GM21825 (cell line): ENCODE data around the gene EDA.

ENCODE experiments used
- ATAC-seq: cut with Tn5 transposase; IDR thresholded peaks from one replicate; pipeline ENCODE4 v1.9.1; 2021; ENCODE audit warnings: mild to moderate bottlenecking, moderate library complexity; ENCODE audit not compliant: unreplicated experiment

Gene EDA

GRCh38 chrX:70022616-70023015 lies 406.7 kb downstream of the EDA start:
- no peak for ATAC-seq

- ATAC-seq, result no peak
Measured at GRCh38 chrX:70025464-70025863, 409.6 kb downstream of the EDA start.

GRCh38 chrX:70026112-70026850 lies 410.4 kb downstream of the EDA start:
- no peak for ATAC-seq

- ATAC-seq, result no peak
Measured at GRCh38 chrX:70026851-70027200, 410.9 kb downstream of the EDA start.

- no peak for ATAC-seq
Measured at GRCh38 chrX:70029863-70030262, 413.9 kb downstream of the EDA start.

- peak; percentile 50 for ATAC-seq
Measured at GRCh38 chrX:70030301-70030767, 414.4 kb downstream of the EDA start.

GRCh38 chrX:70032792-70033191 lies 416.9 kb downstream of the EDA start:
- ATAC-seq, result no peak

- peak; percentile 76 for ATAC-seq
Measured at GRCh38 chrX:70033348-70034051, 417.6 kb downstream of the EDA start.

GRCh38 chrX:70034646-70035045 lies 418.7 kb downstream of the EDA start:
- no peak for ATAC-seq

GRCh38 chrX:70038515-70038914 lies 422.6 kb downstream of the EDA start:
- ATAC-seq, result no peak

GRCh38 chrX:70038951-70039350 lies 423.0 kb downstream of the EDA start:
- no peak for ATAC-seq

- ATAC-seq, result no peak
Measured at GRCh38 chrX:70039758-70040157, 423.8 kb downstream of the EDA start.

- no peak for ATAC-seq
Measured at GRCh38 chrX:70041993-70042392, 426.1 kb downstream of the EDA start.

GRCh38 chrX:70042399-70043371 lies 426.8 kb downstream of the EDA start:
- no peak for ATAC-seq

- ATAC-seq, result no peak
Measured at GRCh38 chrX:70043685-70044084, 427.8 kb downstream of the EDA start.

- no peak for ATAC-seq
Measured at GRCh38 chrX:70044541-70045245, 428.8 kb downstream of the EDA start.

GRCh38 chrX:70046978-70047377 lies 431.1 kb downstream of the EDA start:
- ATAC-seq, result no peak

- ATAC-seq, result no peak
Measured at GRCh38 chrX:70049406-70049805, 433.5 kb downstream of the EDA start.

GRCh38 chrX:70049925-70050324 lies 434.0 kb downstream of the EDA start, which contains the start of gene AWAT2:
AWAT2 (minus strand) TSS chrX:70049938; CDS start chrX:70049932, 6 bp downstream.
- no peak for ATAC-seq

- ATAC-seq, result no peak
Measured at GRCh38 chrX:70052895-70053615, 437.1 kb downstream of the EDA start.
